H9 (cell line): Measurements from ENCODE around the gene INSIG1. TPM values are rescaled to one million over a fixed set of nuclear protein-coding genes. Genes with fewer than 3 reads are reported as not detected.

ENCODE experiments used
- DNase-seq: peaks from one replicate; pipeline ENCODE4 v3.0.0-alpha.2; 2017
- H2AFZ ChIP-seq: one replicate; pipeline ENCODE4 v1.6.1; 2013; ENCODE audit warnings: mild to moderate bottlenecking, low read length, control low read depth, moderate library complexity
- H2AK5ac ChIP-seq: 2 replicates; pipeline ENCODE4 v1.6.1; 2013; ENCODE audit warnings: low read length, control low read depth, mixed read lengths; ENCODE audit not compliant: insufficient read length
- H2BK120ac ChIP-seq: one replicate; pipeline ENCODE4 v1.6.1; 2013; ENCODE audit warnings: low read depth, mild to moderate bottlenecking, low read length, control low read depth, inconsistent platforms; ENCODE audit not compliant: poor library complexity, severe bottlenecking
- H2BK12ac ChIP-seq: 2 replicates; pipeline ENCODE4 v1.6.1; 2013; ENCODE audit warnings: low read length, control low read depth, mixed read lengths, low read depth; ENCODE audit not compliant: insufficient read length
- H2BK15ac ChIP-seq: 2 replicates; pipeline ENCODE4 v1.6.1; 2013; ENCODE audit warnings: low read depth, low read length, control low read depth
- H2BK20ac ChIP-seq: one replicate; pipeline ENCODE4 v1.6.1; 2013; ENCODE audit warnings: low read depth, mild to moderate bottlenecking, low read length, control low read depth, inconsistent platforms; ENCODE audit not compliant: poor library complexity, severe bottlenecking
- H2BK5ac ChIP-seq: 2 replicates; pipeline ENCODE4 v1.6.1; 2013; ENCODE audit warnings: low read length, control low read depth, mixed read lengths; ENCODE audit not compliant: insufficient read length
- H3K14ac ChIP-seq: 2 replicates; pipeline ENCODE4 v1.6.1; 2013; ENCODE audit warnings: low read length, control low read depth; ENCODE audit not compliant: insufficient read depth
- H3K18ac ChIP-seq: 2 replicates; pipeline ENCODE4 v1.6.1; 2013; ENCODE audit warnings: low read depth, mild to moderate bottlenecking, mixed read lengths, low read length, control low read depth; ENCODE audit not compliant: insufficient read length
- H3K23ac ChIP-seq: 2 replicates; pipeline ENCODE4 v1.6.1; 2013; ENCODE audit warnings: low read length, control low read depth, mixed read lengths, low read depth; ENCODE audit not compliant: insufficient read length
- H3K23me2 ChIP-seq: 2 replicates; pipeline ENCODE4 v1.6.1; 2013; ENCODE audit warnings: low read depth, mild to moderate bottlenecking, mixed read lengths, low read length, control low read depth; ENCODE audit not compliant: insufficient read length, poor library complexity, severe bottlenecking
- H3K27ac ChIP-seq: 2 replicates; pipeline ENCODE4 v1.5.1; 2013; ENCODE audit warnings: low read length, control low read depth, mixed read lengths, low read depth; ENCODE audit not compliant: insufficient read length
- H3K27me3 ChIP-seq: 2 replicates; pipeline ENCODE4 v1.6.1; 2013; ENCODE audit warnings: low read length, control low read depth, inconsistent platforms; ENCODE audit not compliant: insufficient read depth
- H3K4ac ChIP-seq: 2 replicates; pipeline ENCODE4 v1.6.1; 2013; ENCODE audit warnings: low read depth, mild to moderate bottlenecking, control low read depth, inconsistent platforms, low read length, moderate library complexity
- H3K4me1 ChIP-seq: 2 replicates; pipeline ENCODE4 v1.6.1; 2013; ENCODE audit warnings: low read length, control low read depth, inconsistent platforms; ENCODE audit not compliant: insufficient read depth
- H3K4me2 ChIP-seq: 2 replicates; pipeline ENCODE4 v1.6.1; 2013; ENCODE audit warnings: low read length, control low read depth, mixed read lengths; ENCODE audit not compliant: insufficient read length, insufficient read depth
- H3K56ac ChIP-seq: 2 replicates; pipeline ENCODE4 v1.6.1; 2013; ENCODE audit warnings: low read depth, mild to moderate bottlenecking, mixed read lengths, low read length, control low read depth; ENCODE audit not compliant: insufficient read length
- H3K79me1 ChIP-seq: 2 replicates; pipeline ENCODE4 v1.6.1; 2013; ENCODE audit warnings: low read depth, mild to moderate bottlenecking, moderate library complexity, low read length, control low read depth, inconsistent platforms; ENCODE audit not compliant: insufficient read depth, poor library complexity, severe bottlenecking
- H3K79me2 ChIP-seq: 2 replicates; pipeline ENCODE4 v1.6.1; 2013; ENCODE audit warnings: low read length, control low read depth, inconsistent platforms; ENCODE audit not compliant: insufficient read depth
- H3K9ac ChIP-seq: 2 replicates; pipeline ENCODE4 v1.6.1; 2013; ENCODE audit warnings: low read length, control low read depth, mixed read lengths; ENCODE audit not compliant: insufficient read length; ENCODE audit errors: extremely low read depth
- H3K9me3 ChIP-seq: one replicate; pipeline ENCODE4 v1.6.1; 2013; ENCODE audit warnings: low read depth, low read length, inconsistent platforms; ENCODE audit not compliant: control insufficient read depth
- H3T11ph ChIP-seq: one replicate; pipeline ENCODE4 v1.6.1; 2013; ENCODE audit warnings: mild to moderate bottlenecking, low read length, control low read depth, inconsistent platforms
- H4K20me1 ChIP-seq: one replicate; pipeline ENCODE4 v1.6.1; 2013; ENCODE audit not compliant: control insufficient read depth, insufficient read length, insufficient read depth
- H4K5ac ChIP-seq: 2 replicates; pipeline ENCODE4 v1.6.1; 2013; ENCODE audit warnings: low read depth, mild to moderate bottlenecking, mixed read lengths, low read length, control low read depth; ENCODE audit not compliant: insufficient read length
- H4K8ac ChIP-seq: replicated peaks from 2 replicates; pipeline ENCODE4 v1.6.1; 2013; ENCODE audit warnings: low read length, control low read depth, mixed read lengths, low read depth; ENCODE audit not compliant: insufficient read length
- H4K91ac ChIP-seq: 2 replicates; pipeline ENCODE4 v1.6.1; 2013; ENCODE audit warnings: low read depth, mild to moderate bottlenecking, moderate library complexity, mixed read lengths, low read length, control low read depth; ENCODE audit not compliant: insufficient read length
- H3K27ac Mint-ChIP-seq, 3 experiments: 2 replicates in 2 of 3; 3 replicates in 1 of 3; pipeline ENCODE4 v1.8.0; 2020 to 2021; ENCODE audit warnings: mixed read lengths in 3 of 3, mild to moderate bottlenecking in 1 of 3, moderate library complexity in 1 of 3
- H3K27me3 Mint-ChIP-seq: 2 replicates; pipeline ENCODE4 v1.8.0; 2021; ENCODE audit warnings: low read depth, mild to moderate bottlenecking, moderate library complexity, mixed read lengths
- H3K36me3 Mint-ChIP-seq, 3 experiments: 2 replicates in 2 of 3; 3 replicates in 1 of 3; pipeline ENCODE4 v1.8.0; 2020 to 2021; ENCODE audit warnings: low read depth in 3 of 3, mixed read lengths in 3 of 3; ENCODE audit not compliant: insufficient read depth in 1 of 3
- H3K4me1 Mint-ChIP-seq, 2 experiments: 2 replicates each; pipeline ENCODE4 v1.8.0; 2020; ENCODE audit warnings: mixed read lengths in 2 of 2
- H3K4me3 Mint-ChIP-seq, 2 experiments: 2 replicates in 1 of 2; 3 replicates in 1 of 2; pipeline ENCODE4 v1.8.0; 2020 to 2021; ENCODE audit warnings: mild to moderate bottlenecking in 2 of 2, mixed read lengths in 2 of 2, moderate library complexity in 1 of 2
- H3K9me3 Mint-ChIP-seq, 2 experiments: 2 replicates in 1 of 2; 3 replicates in 1 of 2; pipeline ENCODE4 v1.8.0; 2020; ENCODE audit warnings: mild to moderate bottlenecking in 2 of 2, mixed read lengths in 2 of 2, moderate library complexity in 1 of 2
- CTCF ChIP-seq: fragments of 200-600 bp; sonication (generic); conservative IDR thresholded peaks from 3 replicates; pipeline ENCODE4 v1.8.0; 2021; ENCODE audit warnings: antibody characterized with exemption, mild to moderate bottlenecking
- WGBS: extraction: QIAGEN DNeasy Blood & Tissue Kit; methylation state at CpG from one replicate; pipeline ENCODE4 v1.1.7; 2013; ENCODE audit warnings: missing lambda C conversion rate, low lambda C conversion rate, mixed read lengths; ENCODE audit not compliant: insufficient read length; ENCODE audit errors: extremely low coverage; 5-methylcytosine and 5-hydroxymethylcytosine counted together
- total RNA-seq: library from RNA; stranded (reverse); gene quantifications from 2 replicates; pipeline ENCODE4 v1.2.1, GENCODE V29; 2021

INSIG1 gene
- total RNA-seq, 1 experiment from 2014 or later = 23.3 TPM

GRCh38 chr7:155326385-155326784 is 28.7 kb downstream of the INSIG1 start:
- no peak overlapping the region for H3K23ac ChIP-seq
- H3K4me1 Mint-ChIP-seq = no peaks in the 10 kb centered on the region
- no peak overlapping the region for H2BK15ac ChIP-seq
- no peak for DNase-seq
- no peak overlapping the region for H2BK120ac ChIP-seq
- H3K27ac Mint-ChIP-seq = no peak overlapping the region
- H2BK5ac ChIP-seq = no peak overlapping the region
- TF ChIP-seq CTCF = no peak
- peaks cover 0 to 2% (median 1%) of the 10 kb centered on the region in 3 experiments; a peak in 3 of 7 replicates for H3K36me3 Mint-ChIP-seq
- no peak overlapping the region for H3K4ac ChIP-seq
- H2BK12ac ChIP-seq = no peak overlapping the region
- H3K23me2 ChIP-seq = no peaks in the 10 kb centered on the region
- no peaks in the 10 kb centered on the region for H3K79me1 ChIP-seq
- H4K20me1 ChIP-seq = no peaks in the 10 kb centered on the region
- no peaks in the 10 kb centered on the region for H3K79me2 ChIP-seq
- no peaks in the 10 kb centered on the region for H3K27me3 ChIP-seq
- no peak overlapping the region for H4K5ac ChIP-seq
- no peak overlapping the region for H2BK20ac ChIP-seq
- H3K9me3 ChIP-seq = no peaks in the 10 kb centered on the region
- no peak overlapping the region for H3K9ac ChIP-seq
- no peak overlapping the region for H3K14ac ChIP-seq
- H2AFZ ChIP-seq = no peak overlapping the region
- H3K9me3 Mint-ChIP-seq = no peaks in the 10 kb centered on the region; a peak in 2 of 5 replicates
- no CpG with 5 or more reads among the region's 9 CpGs for WGBS
- H3T11ph ChIP-seq = no peak overlapping the region
- no peak overlapping the region for H2AK5ac ChIP-seq
- H3K4me1 ChIP-seq = no peaks in the 10 kb centered on the region
- no peak overlapping the region for H3K56ac ChIP-seq
- H4K91ac ChIP-seq = no peak overlapping the region
- no peak overlapping the region for H3K27ac ChIP-seq
- peaks cover 34% of the 10 kb centered on the region for H3K27me3 Mint-ChIP-seq
- H3K4me3 Mint-ChIP-seq = no peak overlapping the region
- no peak overlapping the region for H4K8ac ChIP-seq
- H3K18ac ChIP-seq = no peak overlapping the region
- H3K4me2 ChIP-seq = no peak overlapping the region
